Measurements from ENCODE around the gene P2RY11.

The P2RY11 gene

DNA sequence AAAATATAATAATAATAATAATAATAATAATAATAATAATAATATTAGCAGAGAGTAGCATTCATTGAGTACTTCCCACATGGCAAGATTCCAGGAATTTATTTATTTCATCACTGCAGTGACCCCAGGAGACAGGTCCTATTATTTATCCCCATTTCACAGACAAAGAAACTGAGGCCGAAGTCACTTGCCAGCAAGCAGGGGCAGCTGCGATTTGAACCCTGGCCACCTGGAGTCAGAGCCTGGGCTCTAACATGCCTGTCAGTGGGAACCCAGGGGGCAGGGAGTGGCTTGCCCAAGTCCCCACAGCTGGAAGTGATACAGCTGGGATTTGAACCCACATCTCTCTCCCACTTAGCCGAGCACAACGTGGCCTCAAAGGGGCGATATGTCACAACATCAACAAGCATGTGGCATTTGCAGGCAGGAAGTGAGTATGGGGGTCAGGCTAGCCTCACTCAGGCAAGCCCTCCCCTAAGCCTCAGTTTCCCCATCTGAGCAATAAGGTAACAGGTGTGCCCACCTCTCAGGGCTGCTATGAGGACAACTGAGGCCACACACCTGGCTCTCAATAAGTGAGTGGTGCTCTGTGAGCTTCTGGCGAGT is 22.4 kb upstream of the P2RY11 start:
- Mint-ChIP-seq H3K4me1 (ENCODE audit: low read depth) (peaks cover 19% of the 10 kb centered on the region), H3K9me3 (ENCODE audit: low read depth) (no peaks in the 10 kb centered on the region), H3K27me3 (no peaks in the 10 kb centered on the region), H3K27ac (no peak overlapping the region), H3K4me3 (no peak overlapping the region), H3K36me3 (peaks cover 7% of the 10 kb centered on the region)

DNA sequence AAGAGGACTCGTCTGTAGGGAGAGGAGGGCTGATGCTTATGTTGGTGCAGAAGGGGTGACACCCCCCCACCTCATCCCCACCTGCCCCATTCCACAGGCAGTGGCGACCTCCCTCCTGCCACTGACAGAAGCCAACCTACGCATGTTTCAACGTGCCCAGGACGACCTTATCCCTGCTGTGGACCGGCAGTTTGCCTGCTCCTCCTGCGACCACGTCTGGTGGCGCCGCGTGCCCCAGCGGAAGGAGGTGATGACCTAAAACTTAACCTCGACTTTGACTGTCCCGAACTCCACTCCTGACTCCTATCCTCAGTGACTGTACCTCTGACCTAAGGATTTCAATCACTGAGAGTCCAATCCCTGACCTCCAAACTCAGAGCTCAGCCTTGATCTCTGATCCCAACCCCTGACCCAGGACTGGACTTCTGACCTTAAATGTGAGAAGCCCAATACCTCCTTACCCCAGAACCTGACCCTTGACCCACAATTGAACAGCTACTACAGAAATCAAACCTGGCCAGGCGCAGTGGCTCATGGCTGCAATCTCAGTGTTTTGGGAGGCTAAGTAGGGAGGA is 21.6 kb upstream of the P2RY11 start:
- Mint-ChIP-seq H3K36me3 (peaks cover 7% of the 10 kb centered on the region), H3K27ac (no peak overlapping the region), H3K27me3 (no peaks in the 10 kb centered on the region), H3K4me1 (ENCODE audit: low read depth) (peaks cover 16% of the 10 kb centered on the region), H3K9me3 (ENCODE audit: low read depth) (no peaks in the 10 kb centered on the region), H3K4me3 (no peak overlapping the region)

DNA sequence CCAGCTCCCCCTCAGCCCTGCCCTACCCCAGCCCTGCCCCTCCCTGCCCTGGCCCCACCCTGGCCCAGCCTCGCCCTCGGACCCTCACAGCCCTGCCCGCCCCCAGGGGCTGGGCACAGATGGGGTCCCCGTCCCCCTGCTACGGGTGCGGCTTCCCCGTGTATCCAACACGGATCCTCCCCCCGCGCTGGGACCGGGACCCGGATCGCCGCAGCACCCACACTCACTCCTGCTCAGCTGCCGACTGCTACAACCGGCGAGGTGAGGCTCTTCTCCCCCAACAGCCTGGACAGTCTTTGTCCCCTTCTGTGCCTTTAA is 20.2 kb upstream of the P2RY11 start:
- Mint-ChIP-seq H3K4me3 (no peak overlapping the region), H3K27ac (no peak overlapping the region), H3K36me3 (peaks cover 7% of the 10 kb centered on the region), H3K4me1 (ENCODE audit: low read depth) (peaks cover 17% of the 10 kb centered on the region), H3K9me3 (ENCODE audit: low read depth) (no peaks in the 10 kb centered on the region), H3K27me3 (no peaks in the 10 kb centered on the region)

- Mint-ChIP-seq H3K4me3 (no peak overlapping the region), H3K4me1 (ENCODE audit: low read depth) (peaks cover 16% of the 10 kb centered on the region), H3K27me3 (no peaks in the 10 kb centered on the region), H3K27ac (no peak overlapping the region), H3K9me3 (ENCODE audit: low read depth) (no peaks in the 10 kb centered on the region), H3K36me3 (peaks cover 7% of the 10 kb centered on the region)
Measured at GRCh38 chr19:10091895-10092641, 19.4 kb upstream of the P2RY11 start.

GRCh38 chr19:10092648-10093294 is 18.7 kb upstream of the P2RY11 start:
- no peaks in the 10 kb centered on the region for H3K9me3 Mint-ChIP-seq (ENCODE audit: low read depth)

GRCh38 chr19:10093295-10094186 is 18.0 kb upstream of the P2RY11 start:
- Mint-ChIP-seq H3K27ac (no peak overlapping the region), H3K27me3 (no peaks in the 10 kb centered on the region), H3K36me3 (peaks cover 7% of the 10 kb centered on the region), H3K4me1 (ENCODE audit: low read depth) (peaks cover 16% of the 10 kb centered on the region), H3K9me3 (ENCODE audit: low read depth) (no peaks in the 10 kb centered on the region), H3K4me3 (no peak overlapping the region)

More at GRCh38 chr19:10092648-10093294, 18.7 kb upstream of the P2RY11 start:
- H3K36me3 Mint-ChIP-seq = peaks cover 7% of the 10 kb centered on the region
- no peak overlapping the region for H3K4me3 Mint-ChIP-seq
- peaks cover 11% of the 10 kb centered on the region for H3K4me1 Mint-ChIP-seq (ENCODE audit: low read depth)
- H3K27ac Mint-ChIP-seq = peak overlapping the region; percentile 55
- H3K27me3 Mint-ChIP-seq = no peaks in the 10 kb centered on the region

GRCh38 chr19:10095622-10095947 is 15.9 kb upstream of the P2RY11 start:
- no peak overlapping the region for H3K27ac Mint-ChIP-seq
- H3K4me1 Mint-ChIP-seq (ENCODE audit: low read depth) = peaks cover 27% of the 10 kb centered on the region
- H3K36me3 Mint-ChIP-seq = peaks cover 5% of the 10 kb centered on the region
- peak overlapping the region; percentile 36 for H3K4me3 Mint-ChIP-seq
- no peaks in the 10 kb centered on the region for H3K9me3 Mint-ChIP-seq (ENCODE audit: low read depth)
- no peaks in the 10 kb centered on the region for H3K27me3 Mint-ChIP-seq

DNA sequence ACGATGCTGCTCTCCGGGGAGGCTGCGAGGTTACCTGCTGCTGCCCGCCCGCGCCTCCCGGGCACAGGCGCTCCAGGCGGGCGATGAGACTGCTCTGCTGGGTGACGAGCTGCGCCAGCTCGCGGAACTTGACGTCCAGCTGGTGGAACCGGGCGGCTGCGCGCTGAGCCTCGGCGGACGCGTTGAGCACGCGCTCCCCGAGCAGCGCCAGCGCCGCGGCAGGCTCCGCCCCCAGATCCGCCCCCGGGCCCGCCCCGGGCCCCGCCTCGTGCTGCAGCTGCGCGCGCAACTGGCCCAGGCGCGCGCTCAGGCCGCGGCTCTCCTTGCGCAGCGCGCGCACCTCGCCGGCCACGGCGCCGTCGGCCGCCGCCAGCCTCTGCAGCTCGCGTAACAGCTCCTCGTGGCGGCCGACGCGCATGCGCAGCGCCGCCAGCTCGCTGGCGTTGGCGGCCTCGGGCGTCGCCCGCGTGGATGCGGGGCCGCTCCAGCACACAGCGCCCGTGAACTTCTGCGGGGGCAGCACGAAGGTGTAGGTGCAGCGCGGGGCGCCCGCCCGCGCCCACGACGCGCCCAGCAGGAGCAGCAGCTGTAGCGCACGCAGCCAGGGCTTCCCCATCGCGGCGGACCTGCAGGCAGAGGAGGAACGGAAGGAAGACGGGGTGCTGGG is 15.4 kb upstream of the P2RY11 start:
- Mint-ChIP-seq H3K9me3 (ENCODE audit: low read depth) (no peaks in the 10 kb centered on the region), H3K36me3 (peaks cover 5% of the 10 kb centered on the region), H3K27me3 (no peaks in the 10 kb centered on the region), H3K4me1 (ENCODE audit: low read depth) (peaks cover 28% of the 10 kb centered on the region), H3K27ac (no peak overlapping the region), H3K4me3 (peak overlapping the region; percentile 44)

DNA sequence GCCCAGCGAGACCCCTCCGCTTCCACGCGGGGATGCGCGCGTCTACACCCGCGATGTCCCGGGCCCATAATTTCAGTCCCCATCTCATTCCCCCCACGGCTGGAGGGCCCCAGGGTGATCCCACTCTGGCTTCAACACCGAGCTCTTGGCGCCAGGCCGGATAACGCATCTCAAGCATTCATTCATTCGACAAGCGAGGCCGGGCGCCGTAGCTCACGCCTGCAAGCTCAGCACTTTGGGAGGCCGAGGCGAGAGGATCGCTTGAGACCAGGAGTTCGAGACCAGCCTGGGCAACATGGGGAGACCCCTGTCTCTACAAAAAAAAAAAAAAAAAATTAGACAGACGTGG is 14.9 kb upstream of the P2RY11 start:
- Mint-ChIP-seq H3K36me3 (peaks cover 5% of the 10 kb centered on the region), H3K27me3 (no peaks in the 10 kb centered on the region), H3K9me3 (ENCODE audit: low read depth) (no peaks in the 10 kb centered on the region), H3K4me1 (ENCODE audit: low read depth) (peaks cover 31% of the 10 kb centered on the region), H3K4me3 (peak overlapping the region; percentile 44), H3K27ac (peak overlapping the region; percentile 58)

- Mint-ChIP-seq H3K27ac (peak overlapping the region; percentile 88), H3K27me3 (no peaks in the 10 kb centered on the region), H3K9me3 (ENCODE audit: low read depth) (no peaks in the 10 kb centered on the region), H3K4me1 (ENCODE audit: low read depth) (peaks cover 53% of the 10 kb centered on the region), H3K36me3 (no peaks in the 10 kb centered on the region), H3K4me3 (peak overlapping the region; percentile 59)
Measured at GRCh38 chr19:10100163-10100785, 11.2 kb upstream of the P2RY11 start.

DNA sequence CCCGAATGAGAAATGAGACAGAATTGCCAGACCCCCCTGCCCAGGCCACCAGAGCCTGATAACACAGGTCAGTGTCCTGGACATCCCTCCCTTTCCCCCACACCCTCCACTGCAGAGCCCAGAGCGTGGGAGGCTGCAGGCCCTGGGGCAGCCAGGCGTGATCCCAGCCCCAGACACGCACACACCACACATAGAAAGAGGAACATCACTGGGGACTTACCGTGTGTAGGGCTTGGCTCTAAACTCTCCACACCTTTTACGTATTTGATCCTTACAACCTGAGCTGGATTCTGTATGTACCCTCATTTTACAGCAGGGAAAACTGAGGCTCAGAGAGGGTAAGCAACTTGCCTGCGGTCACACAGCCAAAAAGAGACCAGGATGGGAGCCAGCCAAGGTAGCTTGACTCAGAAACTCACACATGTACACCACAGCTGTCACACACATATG is 8.7 kb upstream of the P2RY11 start:
- Mint-ChIP-seq H3K4me1 (ENCODE audit: low read depth) (peaks cover 60% of the 10 kb centered on the region), H3K36me3 (peaks cover 5% of the 10 kb centered on the region), H3K9me3 (ENCODE audit: low read depth) (no peaks in the 10 kb centered on the region), H3K27me3 (no peaks in the 10 kb centered on the region), H3K27ac (peak overlapping the region; percentile 97), H3K4me3 (peak overlapping the region; percentile 64)

DNA sequence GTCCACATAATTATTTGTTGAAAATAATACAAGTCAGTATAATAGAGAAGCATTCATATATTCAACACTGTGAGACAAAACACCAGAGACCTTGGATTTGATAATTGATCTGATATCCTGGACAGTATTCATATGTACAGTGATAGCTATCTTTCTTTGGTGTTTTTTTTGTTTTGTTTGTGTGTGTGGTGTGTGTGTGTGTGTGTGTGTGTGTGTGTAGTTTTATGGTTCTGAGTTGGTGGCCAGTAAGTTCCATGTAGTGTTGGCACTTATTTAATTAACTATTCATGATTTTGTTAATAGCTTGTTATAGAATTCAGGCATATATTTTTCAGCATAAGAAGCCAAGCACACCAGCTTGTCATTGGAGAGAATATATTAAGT is 7.4 kb upstream of the P2RY11 start:
- H3K4me1 Mint-ChIP-seq (ENCODE audit: low read depth) = peaks cover 49% of the 10 kb centered on the region
- no peaks in the 10 kb centered on the region for H3K9me3 Mint-ChIP-seq (ENCODE audit: low read depth)
- H3K36me3 Mint-ChIP-seq = peaks cover 5% of the 10 kb centered on the region
- H3K4me3 Mint-ChIP-seq = peak overlapping the region; percentile 51
- H3K27me3 Mint-ChIP-seq = no peaks in the 10 kb centered on the region
- peak overlapping the region; percentile 100 for H3K27ac Mint-ChIP-seq

GRCh38 chr19:10104665-10105508 is 6.6 kb upstream of the P2RY11 start:
- H3K27ac Mint-ChIP-seq = peak overlapping the region; percentile 100
- H3K36me3 Mint-ChIP-seq = peaks cover 5% of the 10 kb centered on the region
- H3K27me3 Mint-ChIP-seq = no peaks in the 10 kb centered on the region
- H3K4me3 Mint-ChIP-seq = peak overlapping the region; percentile 95
- H3K9me3 Mint-ChIP-seq (ENCODE audit: low read depth) = no peaks in the 10 kb centered on the region
- peaks cover 51% of the 10 kb centered on the region for H3K4me1 Mint-ChIP-seq (ENCODE audit: low read depth)

Measured in activated naive CD8-positive, alpha-beta T cell (primary cell).